Loucy (cell line): ENCODE measurements around the gene ULK1.
A peak's percentile ranks its signal among the peaks of the same experiment; 100 is the strongest.

Source experiments
- H2AFZ ChIP-seq: fragments of 200-600 bp; sonication (generic); 2 replicates; pipeline ENCODE4 v1.6.0; 2016; ENCODE audit warnings: antibody characterized with exemption, mild to moderate bottlenecking, low read length, moderate library complexity
- H3F3A ChIP-seq: fragments of 200-600 bp; 2 replicates; pipeline ENCODE4 v1.6.0; 2016; ENCODE audit warnings: antibody characterized with exemption, low read depth, mild to moderate bottlenecking
- H3K27me3 ChIP-seq: fragments of 200-600 bp; sonication (generic); 2 replicates; pipeline ENCODE4 v1.6.1; 2014; ENCODE audit warnings: low read length, mild to moderate bottlenecking; ENCODE audit not compliant: insufficient read depth, poor library complexity, severe bottlenecking
- H3K36me3 ChIP-seq: fragments of 200-600 bp; sonication (generic); 2 replicates; pipeline ENCODE4 v1.6.1; 2016; ENCODE audit warnings: low read length; ENCODE audit not compliant: insufficient read depth
- H3K4me1 ChIP-seq: fragments of 200-600 bp; sonication (generic); 2 replicates; pipeline ENCODE4 v1.5.1; 2014; ENCODE audit warnings: low read length, mild to moderate bottlenecking; ENCODE audit not compliant: insufficient read depth, poor library complexity, severe bottlenecking
- H3K4me2 ChIP-seq: fragments of 200-600 bp; sonication (generic); 2 replicates; pipeline ENCODE4 v1.6.0; 2014; ENCODE audit warnings: antibody characterized with exemption, low read length, low read depth, mild to moderate bottlenecking; ENCODE audit not compliant: poor library complexity, severe bottlenecking
- H3K4me3 ChIP-seq: fragments of 200-600 bp; sonication (generic); 2 replicates; pipeline ENCODE4 v1.5.1; 2014; ENCODE audit warnings: low read length, mild to moderate bottlenecking, mixed read lengths; ENCODE audit not compliant: poor library complexity, severe bottlenecking
- H3K79me2 ChIP-seq: fragments of 200-600 bp; sonication (generic); 2 replicates; pipeline ENCODE4 v1.6.1; 2014; ENCODE audit warnings: low read length; ENCODE audit not compliant: insufficient read depth
- H3K9ac ChIP-seq: fragments of 200-600 bp; sonication (generic); 2 replicates; pipeline ENCODE4 v1.6.0; 2014; ENCODE audit warnings: mild to moderate bottlenecking, low read depth, low read length, moderate library complexity; ENCODE audit not compliant: poor library complexity, severe bottlenecking
- H3K9me2 ChIP-seq: fragments of 200-600 bp; sonication (generic); replicated peaks from 2 replicates; pipeline ENCODE4 v1.6.1; 2016; ENCODE audit warnings: low read depth, low read length, mixed read lengths
- H3K9me3 ChIP-seq: fragments of 200-600 bp; sonication (generic); 2 replicates; pipeline ENCODE4 v1.6.1; 2014; ENCODE audit warnings: mild to moderate bottlenecking, antibody characterized with exemption, low read length, low read depth; ENCODE audit not compliant: insufficient read depth
- H4K20me1 ChIP-seq: fragments of 200-600 bp; sonication (generic); 2 replicates; pipeline ENCODE4 v1.6.0; 2014; ENCODE audit warnings: antibody characterized with exemption, low read length, mild to moderate bottlenecking; ENCODE audit not compliant: insufficient read depth, poor library complexity, severe bottlenecking
- CTCF ChIP-seq: fragments of 200-600 bp; sonication (generic); conservative IDR thresholded peaks from 2 replicates; pipeline ENCODE4 v1.5.1; 2014; ENCODE audit warnings: mild to moderate bottlenecking, antibody characterized with exemption, low read length
- EZH2phosphoT487 ChIP-seq: fragments of 200-600 bp; IDR thresholded peaks from 2 replicates; pipeline ENCODE4 v1.6.1; 2018; ENCODE audit warnings: antibody characterized with exemption, mild to moderate bottlenecking, moderate library complexity, borderline replicate concordance

ULK1 gene

GRCh38 chr12:131850856-131851559 is 43.4 kb upstream of the ULK1 start:
- no peaks in the 10 kb centered on the region for H3K27me3 ChIP-seq
- H2AFZ ChIP-seq = no peak overlapping the region
- no peaks in the 10 kb centered on the region for H3F3A ChIP-seq

DNA sequence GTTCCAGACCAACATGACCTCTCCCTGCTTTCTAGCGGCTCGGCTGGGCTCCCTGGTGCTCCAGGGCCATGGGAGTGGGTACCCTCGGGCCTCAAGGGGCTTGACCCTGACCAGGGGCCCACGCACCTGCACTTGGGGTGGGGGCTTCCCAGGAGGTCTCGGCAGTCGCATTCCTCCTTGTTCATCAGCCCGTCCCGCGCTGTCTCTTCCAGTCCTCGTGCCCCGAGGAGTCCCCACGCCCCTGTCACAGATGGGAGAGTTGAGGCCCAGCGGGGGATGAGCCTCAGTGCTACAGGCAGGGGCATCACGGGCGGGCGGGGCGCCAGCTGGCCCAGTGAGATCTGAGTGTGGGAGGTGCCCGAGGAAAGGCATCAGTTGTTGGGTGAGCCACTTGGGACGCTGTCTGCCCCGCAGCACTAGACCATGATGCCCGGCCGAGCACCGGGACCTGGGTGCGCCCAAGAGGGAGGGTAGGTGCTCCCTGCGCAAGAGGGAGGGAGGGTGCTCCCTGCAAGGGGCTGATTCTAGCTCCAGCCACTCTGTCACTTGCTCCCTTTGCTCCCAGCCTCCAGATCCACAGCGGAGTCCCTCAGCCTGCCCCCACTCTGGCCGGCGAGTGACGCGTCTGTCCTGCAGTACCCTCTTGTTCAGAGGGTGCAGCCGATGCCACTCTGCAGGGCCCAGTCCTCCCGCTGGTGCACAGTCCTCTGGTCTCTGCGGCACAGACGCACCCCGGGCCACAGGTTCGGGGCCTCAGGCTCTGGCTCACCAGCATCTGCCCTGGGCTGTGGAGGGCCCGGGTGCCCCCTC is 42.5 kb upstream of the ULK1 start:
- Histone ChIP-seq H3K4me2 (peak overlapping the region; percentile 72), H3K9me3 (no peaks in the 10 kb centered on the region), H3K79me2 (peaks cover 3% of the 10 kb centered on the region; the same call in 1 of the 2 replicates), H3K9ac (peak overlapping the region; percentile 76), H2AFZ (peak overlapping the region; percentile 68), H4K20me1 (no peaks in the 10 kb centered on the region), H3K36me3 (no peaks in the 10 kb centered on the region), H3K4me3 (peak overlapping the region; percentile 57), H3K4me1 (peaks cover 37% of the 10 kb centered on the region), H3K27me3 (no peaks in the 10 kb centered on the region), H3K9me2 (no peaks in the 10 kb centered on the region), H3F3A (no peaks in the 10 kb centered on the region)
- TF ChIP-seq CTCF = no peak
- TF ChIP-seq EZH2phosphoT487 = no peak

More at GRCh38 chr12:131850856-131851559, 43.4 kb upstream of the ULK1 start:
- H3K9me3 ChIP-seq = no peaks in the 10 kb centered on the region
- H4K20me1 ChIP-seq = no peaks in the 10 kb centered on the region
- H3K79me2 ChIP-seq = peaks cover 3% of the 10 kb centered on the region; the same call in 1 of the 2 replicates
- H3K9ac ChIP-seq = peak overlapping the region; percentile 76
- H3K4me2 ChIP-seq = peak overlapping the region; percentile 72
- no peaks in the 10 kb centered on the region for H3K9me2 ChIP-seq
- peaks cover 37% of the 10 kb centered on the region for H3K4me1 ChIP-seq
- peak; percentile 60 for TF ChIP-seq CTCF
- TF ChIP-seq EZH2phosphoT487 = no peak
- peak overlapping the region; percentile 39 for H3K4me3 ChIP-seq
- H3K36me3 ChIP-seq = no peaks in the 10 kb centered on the region

- TF ChIP-seq CTCF (no peak), EZH2phosphoT487 (no peak)
- Histone ChIP-seq H2AFZ (peak overlapping the region; percentile 68), H3K9ac (peak overlapping the region; percentile 76), H3K4me1 (peaks cover 37% of the 10 kb centered on the region), H3K4me2 (peak overlapping the region; percentile 72), H3K36me3 (no peaks in the 10 kb centered on the region), H3K9me3 (no peaks in the 10 kb centered on the region), H3K79me2 (peaks cover 3% of the 10 kb centered on the region; the same call in 1 of the 2 replicates), H3F3A (no peaks in the 10 kb centered on the region), H3K4me3 (peak overlapping the region; percentile 57), H4K20me1 (no peaks in the 10 kb centered on the region), H3K27me3 (no peaks in the 10 kb centered on the region), H3K9me2 (no peaks in the 10 kb centered on the region)
Measured at GRCh38 chr12:131852551-131853299, 41.7 kb upstream of the ULK1 start.
